Kidney tubule cell (primary cell): Measurements from ENCODE around the gene DOCK3.
"Not testable (repeated sequence)": the region's sequence is repeated elsewhere in the genome, so short reads cannot be mapped to it uniquely, and the experiment has no call there.

ENCODE experiments used
- DNase-seq: peaks from one replicate; pipeline ENCODE4 v3.0.0-alpha.2; 2018; ENCODE audit warnings: low spot score

DOCK3 gene

DNA sequence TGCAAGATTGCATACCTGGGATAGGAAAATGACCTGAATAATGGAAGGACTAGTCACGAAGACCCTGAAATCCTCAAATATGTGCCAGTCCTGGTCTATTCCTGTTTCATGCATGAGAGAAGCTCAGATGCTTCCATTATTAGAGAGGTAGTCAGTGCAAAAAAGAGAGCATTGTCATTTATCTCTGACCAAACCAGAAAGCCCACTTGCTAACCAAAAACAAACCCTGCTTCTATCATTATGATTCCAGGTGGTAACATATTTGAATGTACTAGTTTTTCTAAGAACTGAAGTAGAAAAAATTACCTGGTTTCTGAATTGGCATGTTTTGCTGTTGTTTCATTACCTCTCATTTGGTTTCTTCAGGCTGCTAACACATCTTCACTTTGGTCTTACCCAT is 549.6 kb downstream of the DOCK3 start:
- no peak for DNase-seq

DNA sequence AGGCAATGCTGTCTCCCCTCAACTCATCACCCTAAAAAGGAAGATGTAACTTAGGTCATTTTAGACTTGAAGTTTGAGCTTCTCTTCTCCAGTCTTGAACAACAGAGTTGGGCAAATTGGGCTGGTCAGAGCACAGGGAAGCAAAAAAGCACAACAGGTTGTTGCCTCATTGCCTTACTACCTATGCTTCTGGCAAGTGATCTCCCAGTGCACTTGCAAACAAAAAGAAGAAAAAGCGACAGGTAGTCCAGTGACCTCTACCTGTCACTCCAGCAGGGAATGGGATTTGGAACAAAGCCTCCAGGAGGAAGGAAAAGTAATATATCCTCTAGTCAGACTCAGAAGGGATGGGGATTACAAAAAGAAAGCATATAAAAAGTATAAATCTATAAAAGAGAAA is 550.1 kb downstream of the DOCK3 start:
- no peak for DNase-seq

DNA sequence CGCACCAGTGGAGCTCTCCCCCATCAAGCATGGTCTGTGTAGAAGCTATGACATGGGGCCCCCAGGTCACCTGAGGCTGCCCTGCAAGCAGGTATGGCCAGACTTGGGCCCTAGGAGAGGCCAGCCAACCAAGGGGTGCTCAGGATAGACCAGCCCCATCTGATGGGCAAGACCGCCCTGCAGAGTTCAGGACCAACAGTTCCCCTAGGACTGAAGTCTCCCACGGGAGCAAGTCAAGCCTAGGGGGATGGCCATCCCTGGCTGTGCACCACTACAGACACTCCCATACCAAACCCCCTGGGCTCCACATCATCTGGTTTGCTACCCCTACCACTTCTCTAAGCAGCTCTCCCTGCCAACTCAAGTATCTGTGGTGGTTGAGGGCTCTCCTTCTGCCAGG is 568.2 kb downstream of the DOCK3 start:
- DNase-seq = no peak

DNA sequence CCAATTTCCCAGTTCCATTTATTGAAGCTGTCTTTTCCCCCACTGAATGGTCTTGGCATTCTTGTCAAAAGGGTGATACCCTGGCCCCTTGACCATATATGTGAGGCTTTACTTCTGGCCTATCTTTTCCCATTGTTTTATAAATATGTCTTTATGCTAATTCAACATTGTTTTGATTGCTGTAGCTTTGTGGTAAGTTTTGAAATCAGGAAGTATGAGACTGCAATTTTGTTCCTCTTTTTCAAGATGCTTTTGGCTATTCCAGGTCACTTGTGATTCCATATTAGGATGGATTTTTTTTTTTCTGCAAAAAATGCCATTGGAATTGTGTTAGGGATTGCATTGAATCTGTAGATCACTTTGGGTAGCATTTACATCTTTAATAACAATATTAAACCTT is 569.2 kb downstream of the DOCK3 start:
- DNase-seq = no peak

DNA sequence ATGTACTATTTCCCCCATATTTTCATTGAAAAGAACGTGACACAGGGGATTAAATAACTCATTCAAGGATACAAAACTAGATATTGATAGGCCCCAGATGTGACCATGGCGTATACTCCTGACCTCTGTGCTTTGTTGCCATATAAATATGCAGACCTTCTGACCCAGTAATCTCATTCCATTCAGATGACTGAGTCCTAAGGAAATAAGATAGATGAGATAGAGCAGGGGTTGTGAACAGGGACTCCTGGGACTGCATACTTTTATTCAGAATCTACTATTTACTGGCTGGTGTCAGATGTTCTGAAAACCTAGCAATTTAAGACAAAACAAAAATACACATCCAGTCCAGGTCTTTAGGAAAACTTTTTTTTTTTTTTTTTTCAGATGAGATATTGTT is 571.1 kb downstream of the DOCK3 start:
- DNase-seq = no peak

DNA sequence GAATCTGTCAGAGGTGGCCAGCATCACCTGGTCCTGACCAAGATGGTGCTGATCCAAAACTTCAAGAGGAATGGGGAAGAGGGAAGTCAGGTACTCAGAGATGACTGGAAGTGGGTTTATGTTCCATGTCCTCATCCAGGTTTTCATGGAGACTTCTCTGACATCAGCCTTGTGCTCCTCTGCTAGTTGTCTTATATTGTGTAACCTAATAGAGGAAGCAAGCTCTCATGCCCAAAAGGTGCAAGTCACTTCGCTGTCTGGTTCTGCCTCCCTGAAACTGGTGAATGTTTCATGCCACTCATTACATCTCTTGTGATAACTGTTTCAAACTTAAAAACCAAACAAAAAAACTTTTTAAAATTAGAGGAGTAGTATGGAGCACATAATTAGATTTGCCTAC is 583.1 kb downstream of the DOCK3 start:
- DNase-seq = no peak

DNA sequence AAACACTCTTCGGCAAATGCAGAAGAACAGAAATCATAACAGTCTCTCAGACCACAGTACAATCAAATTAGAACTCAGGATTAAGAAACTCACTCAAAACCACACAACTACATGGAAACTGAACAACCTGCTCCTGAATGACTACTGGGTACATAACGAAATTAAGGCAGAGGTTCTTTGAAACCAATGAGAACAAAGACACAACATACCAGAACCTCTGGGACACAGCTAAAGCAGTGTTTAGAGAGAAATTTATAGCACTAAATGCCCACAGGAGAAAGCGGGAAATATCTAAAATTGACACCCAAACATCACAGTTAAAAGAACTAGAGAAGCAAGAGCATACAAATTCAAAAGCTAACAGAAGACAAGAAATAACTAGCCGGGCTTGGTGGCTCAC is 589.4 kb downstream of the DOCK3 start:
- DNase-seq = not testable (repeated sequence)

DNA sequence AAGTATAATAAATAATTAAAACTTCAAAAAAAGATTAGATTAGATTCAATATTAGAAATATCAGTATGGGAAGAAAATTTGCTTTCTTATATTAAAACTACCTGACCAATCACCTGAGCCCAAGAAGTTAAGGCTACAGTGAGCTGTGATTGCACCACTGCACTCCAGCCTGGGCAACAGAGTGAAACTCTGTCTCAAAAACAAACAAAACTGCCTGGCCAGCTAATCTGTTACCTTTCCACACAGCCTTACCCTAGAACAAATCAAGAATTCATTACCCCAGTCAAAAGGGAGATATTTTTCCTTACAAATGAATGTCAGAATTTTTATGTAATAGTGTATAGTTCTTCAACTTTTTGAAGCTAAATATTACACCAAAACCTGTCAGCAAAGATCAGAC is 593.4 kb downstream of the DOCK3 start:
- DNase-seq = no peak

DNA sequence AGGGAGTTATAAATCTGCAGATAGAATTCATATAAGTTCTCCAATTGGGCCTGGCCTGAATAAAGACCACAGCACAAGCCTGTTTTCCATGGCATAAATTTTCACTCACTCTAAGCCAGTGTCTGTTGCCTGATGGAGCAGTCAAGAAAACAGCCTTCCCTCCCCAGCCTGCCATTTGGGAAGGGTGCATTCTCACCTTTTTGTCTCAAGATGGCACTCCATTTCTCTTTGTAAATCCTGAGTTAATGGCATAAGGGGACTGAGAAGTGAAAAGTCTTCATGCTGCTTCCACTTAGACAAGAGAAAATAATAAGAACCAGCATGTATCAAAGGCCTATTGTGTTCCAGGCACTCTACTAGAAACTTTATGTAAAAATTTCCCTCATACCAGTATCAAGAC is 594.7 kb downstream of the DOCK3 start:
- no peak for DNase-seq

DNA sequence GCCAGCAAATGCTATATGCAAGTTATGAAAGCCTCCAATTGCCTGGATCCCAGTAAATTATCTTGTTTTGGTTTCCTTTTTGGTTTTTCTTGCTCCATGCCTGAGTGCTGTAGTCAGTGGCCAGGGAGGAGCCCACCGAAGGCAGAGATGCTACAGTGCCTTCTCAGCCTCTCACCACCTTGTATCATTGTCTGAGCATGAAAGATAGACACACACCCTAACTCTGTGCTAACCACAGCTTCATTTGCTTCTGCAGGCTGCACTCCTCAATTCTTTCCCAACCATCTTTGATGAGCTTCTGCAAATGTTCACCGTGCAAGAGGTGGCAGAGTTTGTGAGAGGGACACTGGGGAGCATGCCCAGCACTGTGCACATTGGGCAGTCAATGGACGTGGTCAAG is 595.8 kb downstream of the DOCK3 start:
- DNase-seq = no peak

DNA sequence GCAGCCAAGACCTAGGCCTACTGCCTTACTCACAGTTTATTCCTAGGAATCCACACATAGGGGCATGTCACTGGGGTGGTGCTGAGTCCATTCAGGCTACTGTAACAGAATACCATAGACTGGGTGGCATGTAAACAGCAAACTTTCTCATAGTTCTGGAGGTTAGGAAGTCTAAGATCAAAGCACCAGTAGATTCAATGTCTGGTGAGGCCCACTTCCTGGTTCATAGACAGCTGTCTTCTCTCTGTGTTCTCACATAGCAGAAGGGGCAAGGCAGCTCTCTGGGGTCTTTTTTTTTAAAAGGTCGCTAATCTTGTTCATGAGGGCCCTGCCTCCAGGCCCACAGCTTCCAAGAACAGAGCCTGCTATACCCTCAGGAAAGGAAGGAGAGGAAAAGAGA is 596.4 kb downstream of the DOCK3 start:
- DNase-seq = no peak

DNA sequence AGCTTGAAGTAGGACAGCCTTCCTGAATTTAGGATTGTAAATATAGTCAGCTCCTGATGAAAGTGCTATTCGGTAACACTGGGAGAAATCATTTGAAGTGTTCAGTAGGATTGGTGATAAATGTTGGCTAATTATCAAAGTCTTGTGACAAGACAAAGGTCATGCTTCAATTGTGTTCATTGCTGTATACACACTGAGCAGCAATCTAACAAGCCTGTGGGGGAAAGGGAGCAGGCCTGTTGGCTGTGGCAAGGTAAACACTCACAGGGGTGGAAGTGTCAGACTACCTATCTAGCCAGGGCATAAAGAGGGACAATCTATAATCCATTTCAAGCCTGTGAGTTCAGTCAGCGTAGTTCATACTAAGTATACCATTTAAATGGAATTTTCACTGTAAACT is 599.3 kb downstream of the DOCK3 start:
- no peak for DNase-seq

DNA sequence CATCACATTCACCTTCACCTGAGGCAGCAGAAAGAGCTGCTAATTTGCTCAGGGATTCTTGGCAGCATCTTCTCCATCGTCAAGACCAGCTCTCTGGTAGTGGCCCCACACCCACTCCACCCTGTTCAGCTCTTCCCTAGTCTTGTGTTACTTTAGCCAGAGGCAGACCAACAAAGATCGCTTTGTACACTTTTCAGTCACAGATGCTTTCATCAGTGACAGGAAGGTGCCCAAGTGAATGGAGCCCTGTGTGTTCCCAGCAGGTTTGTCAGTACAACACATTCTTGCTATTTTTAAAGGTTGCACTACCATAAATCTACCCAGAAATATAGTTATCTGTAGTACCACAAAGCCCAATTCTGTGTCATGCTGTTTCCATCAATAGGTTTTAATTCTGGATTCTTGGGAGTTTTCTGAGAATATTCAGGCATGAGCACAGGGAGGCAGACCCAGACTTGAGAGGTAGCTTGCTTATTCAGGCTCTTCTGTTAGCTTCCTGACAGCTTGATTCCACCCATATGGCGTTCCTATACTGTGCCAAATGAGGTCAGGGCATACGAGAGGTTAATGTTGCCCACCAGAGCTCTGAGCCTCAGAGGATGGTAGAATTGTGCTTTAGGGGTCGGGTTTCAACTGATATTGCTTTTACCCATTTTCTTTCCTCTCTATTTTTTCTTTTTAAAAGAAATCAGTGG is 600.5 kb downstream of the DOCK3 start:
- no peak for DNase-seq

DNA sequence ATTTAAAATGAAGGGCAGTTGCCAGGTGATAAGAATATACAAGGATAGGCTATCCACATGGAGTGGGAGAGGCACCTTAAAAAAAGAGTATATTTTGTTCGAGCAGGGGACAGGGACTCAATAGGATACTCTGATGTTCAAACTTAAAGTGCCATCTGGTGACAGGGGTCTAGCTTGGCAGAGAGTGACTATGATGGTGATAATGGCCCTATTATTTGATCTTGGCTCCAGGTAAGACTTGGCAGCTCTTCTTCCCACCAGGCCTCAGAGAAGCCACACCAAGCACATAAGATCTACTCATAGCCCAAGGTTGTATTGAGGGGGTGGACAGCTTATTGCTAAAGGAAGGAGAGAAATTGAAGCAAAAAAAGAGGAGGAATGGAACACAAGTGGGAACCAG is 601.3 kb downstream of the DOCK3 start:
- no peak for DNase-seq

DNA sequence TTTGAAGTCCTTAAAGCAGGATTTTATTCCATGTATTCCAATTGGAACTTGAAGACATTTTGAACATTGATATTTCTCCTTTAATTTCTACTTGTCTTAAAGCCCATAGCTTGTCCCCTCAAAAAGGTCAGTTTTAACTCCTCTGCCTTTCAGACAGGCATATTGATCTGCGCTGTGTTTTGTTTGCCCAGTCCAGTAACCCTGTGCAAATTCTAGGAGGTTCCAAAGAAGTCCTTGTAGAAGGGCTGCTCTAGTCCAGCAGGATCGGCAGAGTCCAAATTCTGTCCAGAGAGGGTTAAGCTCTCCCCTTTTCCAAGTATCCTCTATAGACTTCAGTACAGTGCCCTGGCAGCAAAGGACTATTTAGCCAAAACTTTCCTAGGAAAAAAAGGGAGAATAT is 604.7 kb downstream of the DOCK3 start:
- DNase-seq = no peak

DNA sequence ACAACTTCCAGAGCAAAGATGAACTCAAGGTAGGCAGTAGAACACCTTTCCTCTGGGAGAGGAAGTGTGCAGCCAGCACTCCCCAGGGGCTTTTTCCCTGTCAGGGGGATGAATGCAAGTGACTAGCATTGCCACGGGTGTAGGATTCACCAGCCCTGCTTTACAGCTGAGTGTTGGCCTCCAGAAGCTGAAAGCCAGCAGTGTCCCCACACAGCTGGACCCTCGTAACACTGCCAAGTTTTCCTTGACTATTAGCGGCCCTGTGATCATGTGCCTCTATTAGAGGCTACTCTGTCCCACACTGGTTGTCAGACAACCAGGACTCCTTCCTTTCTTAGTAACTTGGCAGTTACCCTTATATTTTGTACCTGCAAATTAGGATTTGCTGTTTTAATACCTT is 605.4 kb downstream of the DOCK3 start:
- DNase-seq = no peak

DNA sequence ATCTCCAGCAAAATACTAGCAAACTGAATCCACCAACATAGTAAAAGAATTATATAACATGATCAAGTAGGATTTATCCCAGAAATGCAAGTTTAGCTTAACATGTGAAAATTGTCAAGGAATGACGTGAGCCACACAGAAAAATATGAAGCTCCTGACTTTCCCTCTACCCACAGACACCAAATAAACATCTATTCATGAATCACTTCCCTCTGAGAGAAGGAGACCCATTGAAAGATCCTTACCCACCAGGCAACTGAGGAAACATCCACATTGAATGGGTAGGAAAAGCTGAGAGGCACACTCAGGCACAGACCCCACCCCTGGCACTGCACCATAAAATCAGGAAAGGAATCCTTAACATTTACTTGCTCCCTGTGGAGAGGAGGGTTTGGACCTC is 608.2 kb downstream of the DOCK3 start:
- DNase-seq = no peak

DNA sequence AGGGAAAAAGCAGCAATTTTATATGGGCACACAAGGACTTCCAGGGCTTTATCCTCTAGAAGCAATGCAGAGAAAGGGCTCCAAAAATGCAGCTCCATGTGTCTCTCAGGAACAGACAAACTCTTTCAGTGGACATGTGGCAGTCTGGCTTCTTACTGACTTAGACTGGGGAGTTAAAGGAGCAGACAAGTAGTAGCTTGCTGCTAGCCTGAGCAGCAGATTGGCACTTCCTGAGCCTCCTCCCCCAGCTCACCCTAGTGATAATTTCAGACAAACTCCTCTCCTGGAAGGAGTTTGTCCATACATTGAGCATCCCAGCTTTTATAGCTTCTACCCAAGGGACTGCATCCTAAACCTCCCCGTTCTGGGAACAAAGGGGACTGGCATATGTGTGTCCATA is 608.7 kb downstream of the DOCK3 start:
- DNase-seq = no peak

DNA sequence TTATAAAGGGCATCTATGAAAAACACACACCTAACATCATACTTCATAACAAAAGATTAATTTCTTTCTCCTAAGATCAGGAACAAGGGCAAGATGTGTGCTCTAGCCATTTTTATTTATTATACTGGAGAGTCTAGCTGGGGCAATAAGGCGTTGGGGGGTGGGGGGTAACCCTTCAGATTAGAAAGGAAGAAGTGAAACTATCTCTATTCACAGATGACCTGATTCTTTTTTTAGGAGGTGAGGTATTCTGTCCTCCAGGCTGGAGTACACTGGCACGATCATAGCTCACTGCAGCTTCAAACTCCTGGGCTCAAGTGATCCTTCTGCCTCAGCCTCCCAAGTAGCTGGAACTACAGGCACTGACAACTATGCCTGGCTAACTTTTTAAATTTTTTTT is 620.9 kb downstream of the DOCK3 start:
- no peak for DNase-seq

DNA sequence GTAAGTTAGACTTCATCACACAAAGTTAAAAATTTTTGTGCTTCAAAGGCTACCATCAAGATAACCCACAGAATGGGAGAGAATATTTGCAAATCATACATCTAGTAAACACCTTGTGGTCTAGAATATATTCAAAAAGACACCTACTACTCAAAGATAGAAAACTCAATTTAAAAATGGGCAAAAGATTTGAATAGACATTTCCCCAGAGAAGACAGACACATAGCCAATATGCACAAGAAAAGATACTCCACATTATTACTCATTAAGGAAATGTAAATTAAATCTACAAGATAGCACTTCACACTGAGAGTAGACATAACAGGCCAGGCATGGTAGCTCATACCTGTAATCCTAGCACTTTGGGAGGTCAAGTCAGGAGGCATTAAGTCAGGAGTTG is 622.6 kb downstream of the DOCK3 start:
- DNase-seq = no peak

DNA sequence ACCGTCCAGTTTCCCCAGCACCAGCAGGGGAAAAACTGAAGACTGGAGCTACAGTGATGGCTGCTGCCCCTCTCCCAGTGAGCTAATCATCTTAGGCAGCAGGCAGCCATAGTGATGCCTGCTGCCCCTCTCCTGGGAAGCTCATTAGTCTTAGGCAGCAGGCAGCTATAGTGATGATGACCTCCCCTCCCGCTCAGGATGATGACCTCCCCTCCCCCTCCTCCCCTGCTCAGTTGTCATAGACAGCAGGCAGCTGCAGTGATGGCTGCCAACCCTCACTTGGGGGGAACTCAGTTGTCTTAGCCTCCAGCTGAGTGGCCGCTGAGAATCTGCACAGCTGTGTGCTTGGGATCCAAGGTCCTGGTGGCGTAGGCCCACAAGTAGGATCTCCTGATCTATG is 629.5 kb downstream of the DOCK3 start:
- no peak for DNase-seq

DNA sequence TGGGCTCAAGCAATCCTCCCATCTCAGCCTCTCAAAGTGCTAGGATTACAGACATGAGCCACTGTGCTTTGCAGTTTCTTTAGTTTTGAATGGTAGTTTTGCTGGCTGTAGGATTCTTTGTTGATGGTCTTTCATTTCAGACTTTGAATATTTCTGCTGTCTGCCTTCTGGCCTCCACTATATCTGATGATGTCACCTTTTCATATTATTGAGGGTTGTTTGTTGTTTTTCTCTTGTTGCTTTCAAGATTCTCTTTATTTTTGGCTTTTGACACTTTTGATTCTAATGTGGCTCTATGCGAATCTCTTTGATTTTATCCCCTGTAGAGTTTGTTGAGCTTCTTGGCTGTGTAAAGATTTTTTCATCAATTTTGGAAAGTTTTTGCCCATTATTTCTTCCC is 631.4 kb downstream of the DOCK3 start:
- DNase-seq = no peak

DNA sequence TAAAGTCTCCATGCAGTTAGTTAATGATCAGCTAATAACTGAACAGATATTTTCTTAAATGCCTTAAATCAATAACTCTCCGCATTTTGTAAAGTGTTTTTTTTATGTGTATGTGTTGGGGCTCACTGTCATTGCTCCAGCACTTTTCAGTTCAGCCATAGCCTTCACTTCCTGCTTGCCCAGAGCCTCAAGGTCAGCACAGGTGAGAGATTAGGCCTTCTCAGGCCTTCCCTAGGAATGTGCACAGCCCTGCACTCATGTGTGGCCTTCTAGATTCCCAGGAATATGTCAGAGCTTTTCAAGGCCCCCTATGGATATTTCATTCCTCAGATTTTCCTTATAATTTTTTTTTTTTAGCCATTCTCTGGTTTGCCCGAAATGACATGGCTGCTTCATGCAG is 632.7 kb downstream of the DOCK3 start:
- DNase-seq = no peak

DNA sequence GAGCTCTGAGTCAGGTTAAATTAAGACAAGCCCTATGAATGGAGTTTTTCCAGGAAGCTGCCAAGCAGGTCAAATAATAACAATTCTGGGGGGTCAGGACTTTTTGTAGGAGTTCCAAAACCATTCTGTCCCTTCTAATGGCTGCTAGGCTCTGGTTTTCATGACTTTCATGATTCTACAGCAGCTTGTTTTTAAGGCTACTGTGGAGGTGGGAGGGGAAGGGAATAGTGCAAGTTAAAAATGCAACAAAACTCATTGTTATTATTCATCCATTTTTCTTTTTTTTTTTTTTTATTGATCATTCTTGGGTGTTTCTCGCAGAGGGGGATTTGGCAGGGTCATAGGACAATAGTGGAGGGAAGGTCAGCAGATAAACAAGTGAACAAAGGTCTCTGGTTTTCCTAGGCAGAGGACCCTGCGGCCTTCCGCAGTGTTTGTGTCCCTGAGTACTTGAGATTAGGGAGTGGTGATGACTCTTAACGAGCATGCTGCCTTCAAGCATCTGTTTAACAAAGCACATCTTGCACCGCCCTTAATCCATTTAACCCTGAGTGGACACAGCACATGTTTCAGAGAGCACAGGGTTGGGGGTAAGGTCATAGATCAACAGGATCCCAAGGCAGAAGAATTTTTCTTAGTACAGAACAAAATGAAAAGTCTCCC is 633.3 kb downstream of the DOCK3 start:
- not testable (repeated sequence) for DNase-seq
